Prostate gland (tissue), 2 donors: Measurements from ENCODE around the gene SPTY2D1.

Source experiments
- CTCF ChIP-seq, 4 experiments: fragments of 200-600 bp in 2 of 4; fragments of 450-650 bp in 2 of 4; sonication (generic) in 2 of 4; IDR thresholded peaks; 1 replicate in 3 of 4; 2 replicates in 1 of 4; pipeline ENCODE4 v1.5.1; 2016 to 2019; ENCODE audit warnings: antibody characterized with exemption in 4 of 4, mild to moderate bottlenecking in 2 of 4, moderate library complexity in 2 of 4
- POLR2A ChIP-seq: fragments of 450-650 bp; IDR thresholded peaks from one replicate; pipeline ENCODE4 v1.6.1; 2016; ENCODE audit warnings: antibody characterized with exemption, mild to moderate bottlenecking
- POLR2AphosphoS5 ChIP-seq: sonication (generic); formaldehyde crosslinking; IDR thresholded peaks from one replicate; pipeline ENCODE4 v1.6.1; 2017; ENCODE audit warnings: antibody characterized with exemption

- TF ChIP-seq CTCF (IDR thresholded peaks at IDR 0.05) = no peak
- peak; percentile 36 for TF ChIP-seq POLR2AphosphoS5
- no peak for TF ChIP-seq POLR2A
Observed at GRCh38 chr11:18578975-18579598, 55.1 kb downstream of the SPTY2D1 start.
